Measurements from ENCODE around the gene TMEM69.
"Not testable (repeated sequence)": the region's sequence is repeated elsewhere in the genome, so short reads cannot be mapped to it uniquely, and the experiment has no call there.

TMEM69 gene, protein sequence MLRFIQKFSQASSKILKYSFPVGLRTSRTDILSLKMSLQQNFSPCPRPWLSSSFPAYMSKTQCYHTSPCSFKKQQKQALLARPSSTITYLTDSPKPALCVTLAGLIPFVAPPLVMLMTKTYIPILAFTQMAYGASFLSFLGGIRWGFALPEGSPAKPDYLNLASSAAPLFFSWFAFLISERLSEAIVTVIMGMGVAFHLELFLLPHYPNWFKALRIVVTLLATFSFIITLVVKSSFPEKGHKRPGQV

DNA sequence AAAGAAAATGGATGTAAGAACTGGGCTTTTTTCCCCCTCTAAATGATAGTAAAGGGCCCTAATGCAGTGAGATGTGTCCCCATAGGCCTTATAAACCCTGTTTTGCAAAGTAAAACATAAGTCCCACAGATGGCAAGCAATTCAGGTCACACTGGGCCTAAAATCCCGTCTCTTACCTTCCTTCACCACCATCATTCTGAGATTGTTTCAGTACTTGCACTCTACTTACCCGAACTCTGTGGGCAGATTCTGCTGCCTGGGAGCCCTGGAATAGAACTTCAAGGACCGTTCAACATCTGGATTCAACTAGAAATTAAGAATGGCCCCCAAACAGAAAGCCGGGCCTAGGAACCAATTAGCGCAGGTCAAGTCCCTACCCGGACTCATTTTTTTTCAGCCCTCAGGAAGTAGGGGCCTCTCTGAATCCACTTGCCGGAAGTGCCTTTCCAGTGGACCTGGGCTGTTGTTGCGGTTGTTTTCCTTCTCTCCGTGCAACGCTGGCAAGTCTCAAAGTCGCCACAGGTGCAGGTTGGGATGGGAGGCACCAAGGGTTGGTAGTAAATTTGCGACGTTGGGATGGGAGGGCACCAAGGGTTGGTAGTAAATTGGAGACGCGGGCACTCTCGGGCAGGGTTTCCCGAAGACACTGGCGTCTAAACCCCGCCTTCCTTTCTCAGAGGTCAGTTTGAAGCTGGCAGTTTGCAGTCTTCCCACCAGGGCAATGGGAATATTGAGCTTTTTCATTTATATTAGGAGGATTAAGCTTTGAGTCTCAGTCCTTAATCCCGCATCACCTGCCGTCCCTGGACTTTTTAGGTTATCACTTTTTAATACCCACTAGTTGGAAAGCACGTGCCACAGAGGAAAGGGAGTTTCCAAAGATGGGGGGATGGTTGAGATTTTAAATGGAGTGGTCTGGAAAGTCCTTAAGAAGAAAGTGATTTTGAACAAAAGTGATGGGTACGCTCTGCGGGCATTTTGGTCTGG is at the start of gene TMEM69:
TSS of gene TMEM69 (plus strand) at position 428 of the 987 bp plus-strand sequence. CDS start 2,888 bp downstream, outside the sequence.
- DNase-seq, result peak; percentile 85

DNA sequence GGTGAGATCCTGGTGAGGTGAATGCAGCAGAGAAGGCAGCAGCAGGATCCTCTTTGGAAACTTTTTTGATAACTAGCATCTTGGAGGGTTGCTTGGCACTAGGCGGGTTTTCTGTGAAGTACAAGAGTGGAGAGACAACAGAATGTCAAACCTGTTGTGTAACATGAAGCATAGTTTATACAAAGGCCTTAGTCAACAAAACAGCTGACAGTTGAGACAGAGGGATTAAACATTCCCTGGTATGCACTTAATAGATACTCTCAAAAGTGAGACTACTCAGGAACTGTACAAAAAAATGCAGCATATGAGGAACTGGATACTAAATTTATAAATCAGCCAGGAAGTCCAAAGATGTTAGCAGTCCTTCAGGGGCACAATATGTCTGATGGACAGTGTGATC is 47.7 kb upstream of the TMEM69 start:
- DNase-seq, result no peak

DNA sequence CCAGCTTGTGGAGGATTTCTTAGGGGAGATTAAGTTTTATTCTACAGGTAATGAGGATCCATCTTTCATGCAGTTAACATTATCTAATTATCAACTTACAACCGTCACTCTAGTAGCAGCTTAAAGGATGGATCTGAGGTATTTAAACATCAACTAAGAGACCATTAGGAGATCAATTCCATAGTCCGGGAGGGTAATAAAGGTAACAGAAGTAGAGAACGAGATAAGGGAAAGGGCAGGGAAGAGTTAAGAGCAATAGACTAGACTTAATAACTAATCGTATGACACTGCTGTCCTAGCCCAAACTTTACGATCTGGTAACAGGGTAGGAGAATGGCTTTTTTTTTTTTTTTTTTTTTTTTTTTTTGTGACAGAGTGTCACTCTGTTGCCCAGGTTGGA is 44.7 kb upstream of the TMEM69 start:
- DNase-seq, result no peak

DNA sequence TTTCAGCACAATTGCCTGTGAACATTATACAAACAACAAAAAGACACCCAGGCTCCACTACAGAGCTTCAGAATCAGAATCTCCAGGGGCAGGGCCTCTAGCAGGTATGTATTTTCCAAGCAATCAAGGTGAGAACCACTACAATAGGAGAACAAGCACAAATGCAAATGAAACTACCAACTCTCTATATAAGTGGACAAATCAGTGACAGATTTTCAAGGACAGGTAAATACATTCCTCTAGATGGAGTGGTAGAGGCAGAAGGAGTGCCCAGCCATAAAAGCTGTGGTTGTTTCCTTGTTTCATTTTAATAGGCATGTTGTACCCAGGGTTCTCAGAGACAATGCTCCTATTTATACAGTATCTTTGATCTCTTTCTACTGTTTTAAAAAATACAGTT is 44.0 kb upstream of the TMEM69 start:
- peak; percentile 8 for DNase-seq

DNA sequence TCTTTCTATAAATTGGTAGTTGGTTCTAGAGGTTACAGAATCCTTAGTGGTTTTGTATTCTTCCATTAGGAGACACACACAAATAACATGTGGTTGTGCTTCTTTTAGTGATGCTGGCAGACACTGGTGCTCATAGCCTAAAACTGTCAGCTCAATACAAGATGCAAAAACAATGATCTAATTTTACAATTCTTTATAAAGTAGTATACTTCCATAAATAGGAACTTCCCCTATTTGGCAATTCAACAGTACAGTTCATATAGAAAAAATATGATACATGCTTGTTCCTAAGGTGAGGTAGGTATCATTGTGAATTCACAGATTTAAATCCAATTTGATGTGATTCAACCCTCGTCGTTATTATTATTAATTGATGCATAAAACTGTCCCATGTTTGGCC is 43.3 kb upstream of the TMEM69 start:
- no peak for DNase-seq

DNA sequence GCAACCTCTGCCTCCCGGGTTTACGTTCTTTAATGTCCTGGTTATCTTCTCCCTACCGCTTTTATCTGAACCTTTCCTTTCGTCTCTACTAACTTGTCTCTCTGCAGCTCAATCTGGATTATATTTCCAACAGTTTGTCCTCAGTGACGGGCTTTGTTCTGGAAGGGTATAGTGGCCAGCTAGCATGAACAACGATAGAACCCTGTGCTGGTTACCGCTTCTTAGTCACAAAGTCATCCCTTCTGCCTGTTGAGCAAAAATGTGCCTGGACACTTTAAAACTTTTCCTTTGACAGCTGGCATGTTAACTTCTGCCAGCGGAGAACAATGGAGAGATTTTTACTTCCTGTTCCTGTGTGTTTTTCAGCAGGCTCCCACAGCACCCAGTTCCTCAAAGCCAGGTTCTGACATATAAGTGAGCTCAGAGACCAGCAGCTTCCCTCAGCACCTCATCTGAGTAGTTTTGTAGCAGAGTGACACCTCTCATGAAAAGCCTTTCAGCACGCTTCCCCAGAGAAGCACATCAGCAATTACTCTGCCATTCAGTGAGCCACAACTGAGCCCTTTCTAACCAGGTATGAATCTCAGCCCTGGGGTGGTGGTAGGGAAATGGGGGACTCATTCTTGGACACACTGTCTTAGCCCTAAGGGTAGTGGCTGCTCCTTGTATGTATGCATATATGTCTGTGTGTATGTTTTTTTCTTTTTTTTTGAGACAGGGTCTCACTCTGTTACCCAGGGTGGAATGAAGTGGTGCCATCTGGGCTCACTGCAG is 40.5 kb upstream of the TMEM69 start:
- DNase-seq, result no peak

DNA sequence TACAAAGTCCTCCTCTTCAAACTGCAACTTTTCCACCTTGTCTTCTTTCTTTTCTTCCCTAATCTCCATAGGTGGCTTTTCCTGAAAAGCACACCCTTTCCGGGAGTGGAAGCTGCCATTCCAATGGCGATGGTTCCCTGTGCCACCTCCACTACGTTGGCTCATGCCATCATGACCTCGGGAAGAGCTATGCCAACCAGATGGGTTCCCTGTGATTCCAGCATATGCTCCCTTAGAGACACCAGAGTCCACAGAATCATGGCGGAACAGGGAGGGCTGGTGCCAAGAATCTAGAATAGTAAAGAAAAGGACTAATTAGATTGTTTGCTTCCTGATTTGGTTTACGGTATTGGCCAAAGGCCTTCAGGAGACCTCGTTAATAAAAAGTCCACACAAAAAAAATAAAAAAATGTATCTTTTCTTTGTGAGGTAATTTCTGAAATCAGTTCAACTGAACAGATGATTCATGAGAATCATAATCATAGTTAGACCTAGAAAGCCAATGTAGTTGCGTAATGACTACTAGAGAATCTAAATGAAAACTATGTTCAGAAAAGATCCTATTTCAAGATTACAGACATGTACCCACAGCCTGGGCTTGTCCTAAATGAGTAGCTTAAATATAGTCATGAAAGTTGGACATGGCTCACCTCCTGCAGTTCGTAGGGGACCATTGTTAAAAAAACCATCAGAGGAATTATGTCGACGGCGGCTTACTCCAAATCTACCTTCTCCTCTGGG is 33.3 kb upstream of the TMEM69 start:
- no peak for DNase-seq

DNA sequence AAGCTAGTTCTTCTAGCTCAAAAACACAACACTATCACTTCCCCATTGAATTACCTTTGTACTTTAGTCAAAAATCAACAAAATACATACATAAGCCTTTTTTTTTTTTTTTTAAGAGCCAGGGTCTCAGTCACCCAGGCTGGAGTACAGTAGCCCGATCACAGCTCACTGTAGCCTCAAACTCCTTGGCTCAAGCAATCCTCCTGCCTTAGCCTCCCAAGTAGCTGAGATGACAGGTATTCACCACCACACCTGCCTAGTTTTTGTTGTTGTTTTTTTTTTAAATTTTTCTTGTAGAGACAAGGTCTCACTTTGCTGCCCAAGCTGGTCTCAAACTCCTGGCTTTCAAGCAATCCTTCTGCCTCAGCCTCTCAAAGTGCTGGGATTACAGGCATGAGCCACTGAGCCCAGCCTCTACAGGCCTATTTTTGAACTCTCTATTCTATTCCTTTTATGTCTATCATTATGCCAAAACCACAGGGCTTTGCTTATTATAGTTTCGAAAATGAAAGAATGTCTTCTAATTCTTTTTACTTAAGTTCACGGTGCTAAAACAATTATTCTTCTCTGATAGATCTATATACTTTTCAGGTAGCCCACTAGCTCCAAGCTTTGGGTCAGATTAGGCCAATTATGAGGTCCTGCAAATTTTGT is 31.3 kb upstream of the TMEM69 start:
- no peak for DNase-seq

DNA sequence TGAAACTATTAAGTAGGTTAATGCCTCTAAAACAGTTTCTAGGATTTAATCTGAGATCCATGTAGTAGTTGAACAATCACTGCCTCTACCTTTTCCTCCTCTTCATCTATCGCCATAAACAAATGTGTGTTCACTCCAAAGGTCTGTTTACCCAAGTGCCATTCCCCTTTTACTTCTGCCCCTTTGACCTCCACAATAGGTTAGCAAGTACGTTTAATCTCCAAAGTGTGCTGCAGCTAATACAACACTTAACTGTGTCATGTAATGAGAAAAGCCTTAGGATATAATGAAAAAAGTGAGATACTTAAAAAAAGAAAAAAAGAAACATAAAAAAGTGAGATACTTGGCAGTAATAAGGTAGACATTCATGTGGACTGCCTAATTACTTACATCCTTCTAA is 29.8 kb upstream of the TMEM69 start:
- DNase-seq, result no peak

DNA sequence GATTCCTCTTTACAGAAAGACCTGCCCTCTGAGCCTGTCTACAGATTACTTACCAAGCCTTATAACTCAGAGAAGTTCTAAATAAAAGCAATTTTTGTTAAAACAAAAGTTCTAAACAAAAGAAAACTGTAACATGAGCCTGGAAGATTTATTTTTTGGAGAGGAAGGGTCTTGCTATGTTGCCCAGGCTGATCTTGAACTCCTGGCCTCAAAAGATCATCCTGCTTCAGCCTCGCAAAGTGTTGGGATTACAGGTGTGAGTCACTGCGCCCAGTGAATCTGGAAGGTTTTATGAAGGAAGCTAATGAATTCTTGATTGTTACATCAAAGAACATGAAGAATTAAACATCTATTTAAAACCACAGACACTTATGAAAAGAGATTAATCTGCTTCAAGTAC is 28.8 kb upstream of the TMEM69 start:
- DNase-seq, result no peak

DNA sequence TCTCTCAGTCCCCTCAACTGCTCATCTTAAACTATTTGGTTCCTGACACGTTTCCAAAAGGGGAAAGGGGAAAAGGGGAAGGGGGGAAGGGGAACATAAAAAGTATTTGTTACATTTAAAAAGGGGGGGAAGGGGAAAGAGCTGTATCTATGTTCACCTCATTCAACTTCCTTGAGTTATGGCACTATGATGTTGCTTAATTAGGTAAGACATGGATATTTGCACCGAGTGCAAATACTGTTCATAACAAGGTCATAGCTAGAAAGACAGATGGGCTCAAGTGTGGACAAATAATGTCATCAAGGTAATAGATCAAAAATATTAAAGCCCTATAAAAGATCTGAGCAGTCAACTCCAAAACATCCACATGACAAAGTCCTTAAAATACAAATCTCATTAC is 27.6 kb upstream of the TMEM69 start:
- no peak for DNase-seq

DNA sequence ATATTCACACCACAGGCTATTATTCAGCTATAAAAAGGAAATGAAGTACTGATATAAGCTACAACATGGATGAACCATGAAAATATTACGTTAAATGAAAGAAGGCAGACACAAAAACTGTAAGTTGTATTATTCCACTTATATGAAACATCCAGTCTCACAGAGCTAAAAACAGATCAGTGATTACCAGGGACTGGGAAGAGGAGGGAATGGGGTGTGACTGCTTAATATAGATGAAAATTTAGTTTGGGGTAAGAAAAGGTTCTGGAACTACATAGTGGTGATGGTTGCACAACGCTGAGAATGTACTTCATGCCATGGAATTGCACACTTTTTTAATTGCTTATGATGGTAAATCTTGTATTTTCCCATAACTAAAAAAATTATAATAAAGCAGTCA is 21.1 kb upstream of the TMEM69 start:
- no peak for DNase-seq

DNA sequence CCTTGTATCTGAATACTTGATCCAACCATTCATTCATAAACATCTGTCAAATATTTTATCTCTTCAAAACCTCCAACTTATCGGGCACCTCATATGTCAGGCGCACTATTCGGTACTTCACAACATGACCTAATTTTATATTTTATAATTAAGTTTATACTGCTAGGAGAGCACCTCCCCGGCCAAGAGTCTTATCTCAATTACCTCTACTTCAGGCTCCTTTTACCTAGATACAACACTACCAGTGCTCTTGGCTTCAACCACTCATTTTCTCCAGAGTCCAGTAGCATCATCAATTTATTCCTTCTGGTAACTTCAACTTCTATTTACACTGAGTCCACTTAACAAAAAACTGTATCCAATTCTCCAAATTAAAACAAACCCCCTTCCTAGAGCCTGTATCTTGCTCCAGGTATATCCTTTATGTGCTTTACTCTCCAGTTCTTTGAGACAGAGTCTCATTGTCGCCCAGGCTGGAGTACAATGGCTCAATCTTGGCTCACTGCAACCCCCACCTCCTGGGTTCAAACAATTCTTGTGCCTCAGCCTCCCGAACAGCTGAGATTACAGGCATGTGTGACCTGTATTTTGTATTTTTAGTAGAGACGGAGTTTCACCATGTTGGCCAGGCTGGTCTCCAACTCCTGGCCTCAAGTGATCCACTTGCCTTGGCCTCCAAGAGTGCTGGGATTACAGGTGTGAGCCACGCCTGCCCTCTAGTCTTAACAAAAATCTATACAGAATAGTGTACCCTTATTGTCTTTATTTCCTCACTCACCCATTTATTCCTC is 20.5 kb upstream of the TMEM69 start:
- DNase-seq, result no peak

DNA sequence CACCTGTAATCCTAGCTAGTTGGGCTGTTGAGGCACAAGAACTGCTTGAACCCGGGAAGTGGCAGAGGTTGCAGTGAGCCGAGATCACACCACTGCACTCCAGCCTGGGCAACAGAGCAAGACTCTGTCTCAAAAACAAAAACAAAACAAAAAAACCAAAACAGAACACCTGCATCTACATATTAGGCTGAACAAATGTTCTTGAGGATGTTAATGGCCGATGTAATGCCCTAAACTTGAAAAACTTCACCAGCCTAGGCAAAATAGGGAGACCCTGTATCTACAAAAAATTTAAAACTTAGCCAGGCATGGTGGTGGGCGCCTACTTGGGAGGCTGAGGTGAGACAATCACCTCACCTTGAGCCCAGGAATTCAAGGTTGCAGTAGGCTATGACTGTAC is 19.5 kb upstream of the TMEM69 start:
- no peak for DNase-seq

DNA sequence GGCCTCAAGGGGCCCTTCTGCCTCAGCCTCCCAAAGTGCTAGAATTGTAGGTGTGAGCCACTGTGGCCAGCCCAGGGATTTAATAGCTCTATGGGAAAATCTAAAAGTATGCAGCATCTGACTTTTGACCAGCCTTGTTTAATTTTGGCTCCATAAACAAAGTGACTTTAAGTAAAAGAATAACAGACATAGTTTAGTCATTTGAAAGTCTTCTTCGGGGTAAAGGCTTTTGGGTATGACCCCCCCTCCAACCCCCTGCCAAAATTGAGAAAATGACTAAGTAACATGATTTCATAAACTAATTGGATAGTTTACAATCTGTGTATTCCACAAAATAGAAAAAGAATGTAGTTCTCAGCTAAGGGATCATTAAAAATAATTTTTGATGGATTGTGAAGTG is 18.6 kb upstream of the TMEM69 start:
- no peak for DNase-seq

DNA sequence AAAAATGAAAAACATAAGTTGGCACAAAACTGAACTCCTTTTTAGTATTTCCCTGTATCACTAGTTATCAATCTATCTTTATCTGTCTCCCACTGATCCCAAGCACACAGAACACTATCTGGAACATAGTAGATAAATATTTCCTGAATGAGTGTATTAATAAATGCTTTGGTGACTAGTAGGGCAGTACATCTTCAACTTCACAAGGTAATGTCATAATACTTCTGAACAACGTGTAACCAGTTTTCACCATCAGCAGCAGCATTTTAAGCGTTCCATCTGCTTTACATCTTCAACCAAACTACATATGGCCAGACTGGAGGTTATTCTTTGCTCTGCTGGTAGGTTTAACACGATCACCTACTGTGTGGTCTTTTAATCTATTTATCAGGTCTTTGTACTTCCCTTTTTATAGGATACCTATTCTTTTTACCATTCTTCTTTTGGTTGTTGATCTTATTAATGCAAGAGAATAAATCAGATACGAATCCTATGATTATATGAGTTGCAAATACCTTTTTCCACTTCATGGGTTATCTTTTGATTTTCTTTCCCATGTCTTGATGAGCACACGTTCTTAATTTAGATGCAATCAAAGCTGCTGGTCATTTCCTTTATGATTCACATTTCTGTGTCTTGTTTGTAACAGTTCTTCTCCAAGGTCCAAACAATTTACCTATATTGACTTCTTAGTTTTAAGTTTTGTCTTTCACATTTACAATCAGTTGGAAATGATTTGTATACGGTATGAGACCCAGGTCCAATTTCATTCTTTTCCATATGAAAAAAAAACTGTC is 17.9 kb upstream of the TMEM69 start:
- no peak for DNase-seq

DNA sequence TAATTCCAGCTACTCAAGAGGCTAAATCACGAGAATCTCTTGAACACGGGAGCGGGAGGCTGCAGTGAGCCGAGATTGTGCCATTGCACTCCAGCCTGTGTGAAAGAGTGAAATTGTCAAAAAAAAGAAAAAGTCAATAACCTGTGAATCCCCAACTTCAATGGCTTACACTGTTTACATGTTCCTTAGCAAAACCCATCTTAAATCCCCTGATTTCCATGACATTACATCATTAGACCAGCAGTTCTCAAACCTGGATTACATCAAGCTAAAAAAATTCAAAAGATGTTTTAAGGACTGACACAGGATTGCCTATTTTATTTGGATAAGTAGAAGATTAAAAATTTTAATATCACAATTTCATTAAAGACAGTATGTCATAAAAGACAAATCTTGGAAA is 14.0 kb upstream of the TMEM69 start:
- no peak for DNase-seq

DNA sequence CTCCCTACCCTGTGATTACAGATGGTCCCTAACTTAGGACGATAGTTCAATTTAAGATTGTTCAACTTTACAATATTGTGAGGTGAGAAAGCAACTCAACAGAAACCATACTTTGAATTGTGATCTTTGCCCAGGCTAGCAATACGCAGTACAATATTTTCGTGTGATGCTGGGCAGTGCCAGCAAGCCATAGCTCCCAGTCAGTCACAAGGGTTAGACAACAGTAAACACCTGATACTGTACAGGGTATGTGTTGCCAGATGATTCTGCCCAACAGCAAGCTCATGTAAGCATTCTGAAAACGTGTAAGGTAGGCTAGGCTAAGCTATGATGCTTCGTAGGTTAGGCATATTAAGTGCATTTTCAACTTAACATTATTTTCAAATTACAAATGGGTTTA is 13.5 kb upstream of the TMEM69 start:
- no peak for DNase-seq

DNA sequence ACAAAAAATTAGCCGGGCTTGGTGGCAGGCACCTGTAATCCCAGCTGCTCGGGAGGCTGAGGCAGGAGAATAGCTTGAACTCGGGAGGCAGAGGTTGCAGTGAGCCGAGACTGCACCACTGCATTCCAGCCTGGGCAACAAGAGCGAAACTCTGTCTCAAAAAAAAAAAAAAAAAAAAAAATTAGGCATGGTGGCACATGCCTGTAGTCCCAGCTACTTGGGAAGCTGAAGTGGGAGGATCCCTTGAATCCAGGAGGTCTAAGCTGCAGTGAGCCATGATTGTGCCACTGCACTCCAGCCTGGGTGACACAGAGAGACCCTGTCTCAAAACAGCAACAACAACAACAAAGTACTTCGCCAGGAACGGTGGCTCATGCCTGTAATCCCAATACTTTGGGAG is 11.4 kb upstream of the TMEM69 start:
- not testable (repeated sequence) for DNase-seq

DNA sequence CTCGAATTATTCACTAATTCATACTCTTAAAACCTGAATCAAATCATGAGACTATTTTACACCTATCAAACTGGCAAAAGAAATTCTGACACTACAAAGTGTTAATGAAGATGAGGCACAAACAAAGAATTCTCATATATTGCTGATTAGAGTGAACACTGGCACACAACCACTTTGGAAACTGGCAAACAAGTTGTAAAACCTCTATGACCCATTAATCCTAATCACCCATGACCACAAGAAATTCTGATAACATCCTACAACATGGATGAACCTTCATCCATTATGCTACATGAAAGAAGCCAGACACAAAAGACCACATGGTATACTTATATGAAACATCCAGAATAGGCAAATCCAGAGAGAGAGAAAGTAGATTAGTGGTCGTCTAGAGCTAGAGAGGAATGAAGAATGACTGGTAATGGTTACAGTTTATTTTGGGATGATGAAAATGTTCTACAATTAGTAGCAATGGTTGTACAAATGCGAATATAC is 10.2 kb upstream of the TMEM69 start:
- no peak for DNase-seq
